Stimulated activated CD4-positive, alpha-beta T cell treated with anti-CD3 and anti-CD28 coated beads, Interleukin-4, amount 100 ng/mL, for 24 hours (primary cell): ENCODE results near the gene ABCG4.

Experiments
- DNase-seq: peaks from one replicate; pipeline ENCODE4 v3.0.0-alpha.2; 2020

Gene ABCG4

DNA sequence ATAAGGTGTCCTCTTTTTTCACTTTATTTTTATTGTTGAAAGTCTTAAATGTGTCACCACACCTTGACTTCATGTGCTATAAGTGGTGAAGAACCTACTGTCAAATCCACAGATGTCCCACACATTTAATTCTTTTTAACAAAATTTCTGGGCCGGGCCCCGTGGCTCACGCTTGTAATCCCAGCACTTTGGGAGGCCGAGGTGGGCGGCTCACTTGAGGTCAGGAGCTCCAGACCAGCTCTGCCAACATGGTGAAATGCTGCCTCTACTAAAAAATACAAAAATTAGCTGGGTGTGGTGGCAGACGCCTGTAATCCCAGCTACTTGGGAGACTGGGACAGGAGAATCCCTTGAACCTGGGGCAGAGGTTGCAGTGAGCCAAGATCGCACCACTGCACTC lies 60.3 kb downstream of the ABCG4 start:
- no peak for DNase-seq

DNA sequence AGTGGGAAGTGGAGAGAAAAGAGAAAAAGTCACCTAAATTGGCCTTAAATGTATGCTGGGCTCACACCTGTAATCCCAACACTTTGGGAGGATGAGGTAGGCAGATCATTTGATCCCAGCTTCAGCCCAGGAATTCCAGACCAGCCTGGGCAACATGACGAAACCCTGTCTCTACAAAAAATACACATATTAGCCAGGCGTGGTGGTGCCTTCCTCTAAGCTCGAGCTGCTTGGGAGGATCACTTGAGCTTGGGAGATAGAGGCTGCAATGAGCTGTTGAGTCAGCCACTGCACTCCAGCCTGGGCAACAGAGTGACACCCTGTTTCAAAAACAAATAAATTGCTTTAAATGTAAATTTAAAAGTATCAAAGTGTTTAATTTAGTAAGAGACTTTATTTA lies 61.2 kb downstream of the ABCG4 start:
- DNase-seq: no peak
